ENCODE data around the gene ST3GAL3. TPM values are rescaled to one million over a fixed set of nuclear protein-coding genes. Genes with fewer than 3 reads are reported as not detected.

Gene ST3GAL3
- total and polyA plus RNA-seq, 10 of the 15 experiments (the other 5 are each of a cell fraction or from before 2014, with no cell fraction given) = 1.2 to 19.3 (median 11.0) TPM

- TF ChIP-seq LARP7 (IDR thresholded peaks at IDR 0.05) = no peak
- no peak for TF ChIP-seq YBX1 (IDR thresholded peaks at IDR 0.05)
- no peak for TF ChIP-seq EGR1 (IDR thresholded peaks at IDR 0.05; ENCODE audit: borderline replicate concordance in 1 of 2, low read depth in 2 of 2, low read length in 2 of 2)
- TF ChIP-seq SIX5 (IDR thresholded peaks at IDR 0.05; ENCODE audit: low read depth, low read length, severe bottlenecking) = no peak
- no peak for TF ChIP-seq RAD21 (IDR thresholded peaks at IDR 0.05; ENCODE audit: insufficient read depth, low read depth, low read length)
- no peak for TF ChIP-seq SMAD5 (IDR thresholded peaks at IDR 0.05; ENCODE audit: low read depth)
- no peak for TF ChIP-seq MTA2 (IDR thresholded peaks at IDR 0.05; ENCODE audit: low read depth)
- no peak for TF ChIP-seq TARDBP (IDR thresholded peaks at IDR 0.05; ENCODE audit: borderline replicate concordance)
Measured at GRCh38 chr1:43668956-43669355, 38.4 kb upstream of the ST3GAL3 start (continued).

DNA sequence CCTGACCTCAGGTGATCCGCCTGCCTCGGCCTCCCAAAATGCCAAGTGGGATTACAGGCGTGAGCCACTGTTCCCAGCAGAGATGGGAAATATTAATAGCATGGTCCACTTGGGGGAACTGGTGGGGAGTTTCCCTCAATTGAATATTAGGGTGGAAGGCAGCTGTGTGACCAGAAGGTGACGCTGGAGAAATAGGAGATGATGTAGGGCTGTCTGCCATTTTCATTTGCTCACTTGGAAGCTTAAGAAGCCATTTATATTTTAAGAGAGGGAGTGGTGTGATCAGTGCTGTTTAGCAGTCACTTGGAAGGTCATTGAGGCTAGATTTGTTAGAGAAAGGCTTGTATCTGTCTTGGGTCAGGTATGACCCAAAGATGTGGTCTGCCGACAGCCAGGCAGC lies 37.5 kb upstream of the ST3GAL3 start:
- Histone ChIP-seq H3K27me3 (replicated peaks in 1 of 2; ENCODE audit: control insufficient read depth in 2 of 2, insufficient read depth in 2 of 2, low read length in 1 of 2) (no peaks in the 10 kb centered on the region), H3K27ac (ENCODE audit: control insufficient read depth, insufficient read depth) (no peak overlapping the region), H3K36me3 (ENCODE audit: control insufficient read depth in 2 of 2, insufficient read depth in 2 of 2, low read length in 1 of 2) (peaks cover 31 to 56% of the 10 kb centered on the region in 2 experiments), H3K79me2 (ENCODE audit: control insufficient read depth, insufficient read depth, low read length) (no peaks in the 10 kb centered on the region; the same call in 1 of the 2 replicates), H3K9me3 (replicated peaks; ENCODE audit: control insufficient read depth, insufficient read depth, low read length) (no peaks in the 10 kb centered on the region), H3K4me2 (ENCODE audit: control insufficient read depth, insufficient read depth) (no peak overlapping the region), H3K4me3 (no peak overlapping the region), H3K4me1 (ENCODE audit: control insufficient read depth, insufficient read depth, low read length) (no peaks in the 10 kb centered on the region; the same call in 1 of the 2 replicates), H4K20me1 (ENCODE audit: control insufficient read depth, insufficient read depth) (no peaks in the 10 kb centered on the region), H3K9ac (ENCODE audit: control insufficient read depth, insufficient read depth, low read length) (no peak overlapping the region), H2AFZ (ENCODE audit: control insufficient read depth, low read depth, low read length) (no peak overlapping the region)
- POLR2A ChIA-PET = no interaction called here
- SMC1A ChIA-PET (ENCODE audit: uncharacterized antibody, unreplicated experiment) = no interaction called here
- RAD21 ChIA-PET (ENCODE audit: unreplicated experiment) = no interaction called here
- no peak for FAIRE-seq
- ATAC-seq = no peak
- CTCF ChIA-PET = no interaction called here
- in situ Hi-C loops (cut with MboI) (no loop called here), intact Hi-C loops (cut with micrococcal nuclease; ENCODE audit: unreplicated experiment) (no loop called here)
- BruUV-seq (replicated peaks) = TSS peak; percentile 26
- TF ChIP-seq NKRF (conservative IDR thresholded peaks at IDR 0.05) (no peak), MEF2B (IDR thresholded peaks at IDR 0.05; ENCODE audit: partially characterized antibody, poor library complexity, severe bottlenecking) (no peak), HDAC6 (IDR thresholded peaks at IDR 0.05; ENCODE audit: unreplicated experiment) (no peak), TCF7 (IDR thresholded peaks at IDR 0.05; ENCODE audit: borderline replicate concordance) (no peak), NFIC (IDR thresholded peaks at IDR 0.05; ENCODE audit: low read depth, low read length) (no peak)
- WGBS (ENCODE audit: insufficient coverage, insufficient replicate concordance, low lambda C conversion rate, missing lambda C conversion rate) = 98% methylated on average over 5 of the region's 5 CpGs
- DNase-seq (ENCODE audit: low read depth, low spot score) = no peak

Data from GM12878 (cell line).